GM20000 (cell line): Measurements from ENCODE around the gene HOXA9.

Experiments
- DNase-seq: peaks from one replicate; pipeline ENCODE4 v3.0.0; 2012; ENCODE audit warnings: low spot score
- TF ChIP-seq, protein P1 (sequence below): IDR thresholded peaks from 2 replicates; pipeline ENCODE4 v1.5.1; 2012; ENCODE audit warnings: mild to moderate bottlenecking, control low read depth; ENCODE audit errors: extremely low read depth, missing control alignments

Gene HOXA9

DNA sequence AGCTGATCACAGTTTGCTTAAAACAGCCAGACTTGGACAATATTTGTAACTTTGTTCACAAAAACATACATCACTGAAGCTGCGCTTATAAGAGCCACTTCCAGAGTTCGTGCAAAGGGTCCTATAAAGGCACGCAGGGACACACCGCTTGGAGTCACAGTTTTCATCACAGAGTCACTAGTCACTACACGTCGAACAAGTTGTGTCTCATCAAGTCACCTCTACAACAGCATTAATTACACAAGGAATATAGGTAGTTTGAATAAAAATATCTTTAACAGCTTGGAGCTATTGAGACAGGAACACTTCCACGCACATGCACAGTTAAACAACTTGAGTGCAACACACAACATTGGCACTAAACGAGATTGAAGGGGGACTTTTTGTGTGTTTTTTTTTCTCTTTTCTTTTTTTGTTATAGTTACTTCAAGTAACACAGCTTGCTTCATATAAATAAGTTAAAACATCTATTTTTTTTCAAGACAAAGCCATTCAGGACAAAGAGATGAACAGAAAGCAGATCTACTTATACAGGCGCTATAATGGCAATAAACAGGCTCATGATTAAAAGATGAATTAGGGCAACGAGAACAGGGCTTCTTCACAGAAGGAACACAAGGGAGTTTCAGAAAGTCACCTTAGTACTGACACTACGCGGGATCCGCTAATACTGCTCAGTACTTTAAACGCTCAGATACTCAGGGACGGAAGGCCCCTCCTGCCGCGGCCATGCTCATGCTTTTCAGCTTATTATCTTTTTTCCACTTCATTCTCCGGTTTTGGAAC lies 24.0 kb downstream of the HOXA9 start:
- TF ChIP-seq, protein P1, sequence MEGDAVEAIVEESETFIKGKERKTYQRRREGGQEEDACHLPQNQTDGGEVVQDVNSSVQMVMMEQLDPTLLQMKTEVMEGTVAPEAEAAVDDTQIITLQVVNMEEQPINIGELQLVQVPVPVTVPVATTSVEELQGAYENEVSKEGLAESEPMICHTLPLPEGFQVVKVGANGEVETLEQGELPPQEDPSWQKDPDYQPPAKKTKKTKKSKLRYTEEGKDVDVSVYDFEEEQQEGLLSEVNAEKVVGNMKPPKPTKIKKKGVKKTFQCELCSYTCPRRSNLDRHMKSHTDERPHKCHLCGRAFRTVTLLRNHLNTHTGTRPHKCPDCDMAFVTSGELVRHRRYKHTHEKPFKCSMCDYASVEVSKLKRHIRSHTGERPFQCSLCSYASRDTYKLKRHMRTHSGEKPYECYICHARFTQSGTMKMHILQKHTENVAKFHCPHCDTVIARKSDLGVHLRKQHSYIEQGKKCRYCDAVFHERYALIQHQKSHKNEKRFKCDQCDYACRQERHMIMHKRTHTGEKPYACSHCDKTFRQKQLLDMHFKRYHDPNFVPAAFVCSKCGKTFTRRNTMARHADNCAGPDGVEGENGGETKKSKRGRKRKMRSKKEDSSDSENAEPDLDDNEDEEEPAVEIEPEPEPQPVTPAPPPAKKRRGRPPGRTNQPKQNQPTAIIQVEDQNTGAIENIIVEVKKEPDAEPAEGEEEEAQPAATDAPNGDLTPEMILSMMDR: no peak
- DNase-seq: no peak

GRCh38 chr7:27140126-27140857 lies 25.0 kb downstream of the HOXA9 start:
- DNase-seq: no peak
- TF ChIP-seq, protein P1: no peak

DNA sequence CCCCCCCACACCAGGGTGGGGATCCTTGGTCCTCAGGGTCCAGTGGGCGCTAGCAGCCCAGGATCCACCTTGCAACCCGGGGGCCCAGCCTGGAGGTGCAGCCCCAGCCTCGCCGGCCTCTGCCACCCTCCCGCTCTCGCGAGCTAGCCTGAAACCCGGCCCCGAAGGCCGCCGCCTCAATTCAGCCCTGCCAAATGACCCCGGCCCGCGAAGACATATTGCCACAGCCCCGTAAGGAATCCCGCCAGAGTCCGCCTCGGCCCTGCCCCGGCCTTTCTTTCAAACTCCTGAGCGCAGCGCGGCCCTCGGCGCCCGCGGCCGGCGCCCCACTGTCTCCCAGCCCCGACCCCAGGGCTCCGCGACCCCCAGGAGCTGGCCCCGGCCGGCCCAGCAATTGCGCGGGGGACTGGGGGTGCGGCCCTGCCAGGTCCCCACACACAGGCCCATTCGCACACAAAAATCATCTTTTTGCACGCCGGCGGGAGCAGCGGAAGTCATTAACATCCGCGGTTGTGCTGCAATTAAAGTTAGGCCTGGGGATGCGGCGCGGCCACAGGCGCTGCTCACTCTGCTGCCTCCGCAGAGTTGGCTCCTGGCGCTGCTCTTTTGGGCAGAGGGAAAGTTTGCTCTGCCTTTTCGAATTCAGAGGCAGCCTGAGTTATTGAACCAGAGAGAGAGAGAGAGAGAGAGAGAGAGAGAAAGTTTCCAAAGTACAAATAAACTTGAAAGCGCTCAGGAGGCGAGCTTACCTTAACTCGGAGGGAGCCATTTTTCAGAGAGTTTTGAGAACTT lies 25.8 kb downstream of the HOXA9 start:
- TF ChIP-seq, protein P1: no peak
- DNase-seq: no peak

DNA sequence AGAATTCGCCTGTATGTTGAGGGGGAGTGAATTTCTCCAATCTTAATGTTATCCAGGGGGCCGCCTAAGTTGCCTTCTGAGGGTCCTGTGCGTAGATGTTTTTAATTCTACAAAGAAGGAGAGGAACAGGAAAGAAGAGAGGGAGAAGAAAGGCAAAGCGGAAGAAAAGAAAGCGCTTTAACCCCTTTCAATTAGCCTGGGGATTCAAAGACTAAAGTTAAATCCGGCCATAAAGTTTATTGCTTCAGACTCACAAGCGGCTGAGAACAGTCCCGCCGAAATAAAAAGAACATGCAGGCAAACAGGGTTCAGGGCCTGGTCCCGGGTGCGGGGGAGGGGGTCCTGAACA lies 26.4 kb downstream of the HOXA9 start:
- TF ChIP-seq, protein P1: no peak
- no peak for DNase-seq

- TF ChIP-seq, protein P1: no peak
Measured at GRCh38 chr7:27138472-27138871, 26.9 kb downstream of the HOXA9 start.

GRCh38 chr7:27137640-27138315 lies 27.6 kb downstream of the HOXA9 start:
- TF ChIP-seq, protein P1: no peak
- DNase-seq: no peak

More at GRCh38 chr7:27138472-27138871, 26.9 kb downstream of the HOXA9 start:
- DNase-seq: no peak
